Hematopoietic multipotent progenitor cell treated with erythropoietin and hydrocortisone succinate and interleukin-3 and kit ligand, for 8 days (in vitro differentiated cells): ENCODE data around the gene NHSL2.

Experiments used
- DNase-seq: peaks from one replicate; pipeline ENCODE4 v3.0.0-alpha.2; 2015

NHSL2 gene

DNA sequence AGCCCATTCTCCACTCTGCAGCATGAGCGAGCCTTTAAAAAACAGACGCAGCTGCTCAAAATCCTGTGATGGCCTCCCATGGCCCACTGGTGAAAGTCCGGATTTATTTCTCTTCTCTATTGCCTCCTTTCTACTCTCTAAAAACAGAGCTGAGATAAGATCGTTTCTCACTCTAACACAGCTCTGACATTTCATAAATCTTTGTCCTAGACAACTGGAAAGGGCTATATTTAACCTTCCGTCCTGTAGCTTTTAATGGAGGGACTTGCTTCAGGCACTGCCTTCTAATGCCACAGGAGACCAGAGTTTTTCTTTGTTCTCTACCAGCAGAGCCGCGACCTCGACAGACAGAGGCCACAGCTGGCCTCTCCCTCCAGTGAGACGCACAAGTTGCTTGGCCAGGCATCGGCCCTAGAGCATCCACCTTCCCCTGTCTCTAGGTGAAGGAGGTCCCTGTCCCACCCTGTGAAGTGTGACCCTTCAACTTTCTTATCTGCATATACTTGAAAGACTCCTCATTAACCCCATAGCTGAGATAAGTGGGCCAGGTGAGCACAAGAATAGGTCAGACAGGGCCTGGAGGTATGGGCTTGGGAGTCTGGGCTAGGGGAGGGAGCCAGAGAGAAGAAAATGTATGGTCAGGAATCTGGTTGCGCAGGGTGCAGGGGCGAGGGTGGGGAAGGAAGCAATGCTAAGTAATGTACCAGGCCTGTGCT is 171.1 kb downstream of the NHSL2 start:
- DNase-seq, result no peak

DNA sequence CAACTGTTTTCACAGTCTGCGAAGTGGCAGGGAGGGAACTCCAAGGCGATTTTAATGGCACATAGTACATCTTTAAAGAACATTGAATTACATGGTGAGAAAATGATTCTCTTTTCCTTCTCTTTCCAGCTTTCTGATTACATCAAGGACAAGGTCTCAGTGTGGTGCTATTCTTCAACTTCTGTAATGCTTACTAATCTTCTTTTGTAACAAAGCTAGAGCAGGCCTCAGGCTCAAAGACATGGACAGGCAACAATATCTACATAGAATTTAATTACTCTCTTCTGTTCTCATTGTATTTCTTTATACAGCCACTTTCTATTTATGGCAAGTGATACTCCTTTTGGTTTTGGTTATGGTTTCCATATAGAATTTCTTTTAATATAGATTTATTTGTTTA is 172.6 kb downstream of the NHSL2 start:
- no peak for DNase-seq

DNA sequence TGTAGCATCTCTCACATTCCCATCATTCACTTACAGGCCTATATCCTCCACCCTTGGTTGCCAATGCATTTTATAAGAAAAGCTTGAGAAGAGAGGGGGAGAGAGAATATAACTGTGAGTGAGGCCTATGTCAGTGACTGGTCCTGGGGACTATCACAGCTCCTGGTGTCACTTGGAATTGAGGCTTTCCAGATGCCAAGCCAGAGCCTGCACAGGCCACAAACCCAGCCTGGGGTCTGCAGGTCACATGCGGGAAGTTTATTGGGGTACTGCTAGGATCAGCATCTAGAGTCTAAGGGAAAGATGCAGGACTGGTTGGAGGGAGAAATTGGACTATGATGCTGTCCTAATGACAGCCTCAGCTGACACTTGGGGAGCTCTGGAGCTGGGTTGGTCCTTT is 173.5 kb downstream of the NHSL2 start:
- no peak for DNase-seq

DNA sequence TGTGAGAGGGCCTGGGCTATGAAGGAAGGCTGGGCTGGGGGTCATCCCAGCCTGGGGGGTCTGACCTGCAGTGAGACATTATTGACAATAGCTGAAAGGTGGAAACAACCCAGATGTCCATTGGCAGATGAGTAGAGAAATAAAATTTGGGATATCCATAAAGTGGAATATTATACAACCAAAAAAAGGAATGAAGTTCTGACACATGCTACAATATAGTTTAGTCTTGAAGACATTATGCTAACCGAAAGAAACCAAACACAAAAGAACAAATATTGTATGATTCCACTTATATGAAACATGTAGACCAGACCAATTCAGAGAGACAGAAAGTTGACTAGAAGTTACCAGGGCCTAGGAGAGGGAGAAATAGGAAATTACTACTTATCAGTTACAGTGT is 176.3 kb downstream of the NHSL2 start:
- no peak for DNase-seq

DNA sequence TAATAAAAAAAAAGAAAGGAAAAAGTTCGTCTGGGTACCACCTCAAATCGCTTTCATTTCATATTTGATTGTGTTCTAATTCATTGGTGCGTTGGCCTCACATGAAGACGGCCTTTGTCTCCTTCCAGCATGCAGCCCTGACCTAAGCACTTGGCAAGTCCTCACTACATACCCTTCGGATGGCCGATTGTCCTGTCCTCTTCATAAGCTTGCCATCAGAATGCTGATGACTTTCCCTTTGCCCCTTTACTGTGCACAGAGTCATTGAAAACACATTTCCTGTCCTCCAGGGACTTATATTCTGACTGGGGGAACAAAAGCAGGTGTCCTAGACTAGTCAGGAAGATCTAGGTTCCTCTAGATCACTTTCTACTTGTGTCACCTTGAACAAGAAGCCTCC is 178.1 kb downstream of the NHSL2 start:
- no peak for DNase-seq

DNA sequence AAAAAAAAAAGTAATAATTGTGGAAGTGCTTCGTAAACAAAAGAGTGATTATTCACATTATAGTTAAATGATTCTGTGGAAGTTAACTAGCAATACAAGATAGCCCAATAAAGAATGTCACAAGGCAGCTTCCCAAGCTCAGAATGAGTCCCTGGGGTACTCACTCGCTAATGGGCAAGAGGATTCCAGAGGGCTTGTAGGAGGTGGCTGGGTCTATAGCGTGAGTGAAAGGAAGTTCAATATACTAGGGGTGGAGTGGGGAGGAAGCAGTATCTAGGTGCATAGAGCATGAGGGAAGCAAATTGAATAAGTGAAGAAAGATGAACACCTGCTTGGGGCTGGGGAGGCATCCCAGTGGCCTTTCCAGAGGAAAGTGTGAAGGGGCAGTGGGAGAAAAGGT is 178.6 kb downstream of the NHSL2 start:
- no peak for DNase-seq

DNA sequence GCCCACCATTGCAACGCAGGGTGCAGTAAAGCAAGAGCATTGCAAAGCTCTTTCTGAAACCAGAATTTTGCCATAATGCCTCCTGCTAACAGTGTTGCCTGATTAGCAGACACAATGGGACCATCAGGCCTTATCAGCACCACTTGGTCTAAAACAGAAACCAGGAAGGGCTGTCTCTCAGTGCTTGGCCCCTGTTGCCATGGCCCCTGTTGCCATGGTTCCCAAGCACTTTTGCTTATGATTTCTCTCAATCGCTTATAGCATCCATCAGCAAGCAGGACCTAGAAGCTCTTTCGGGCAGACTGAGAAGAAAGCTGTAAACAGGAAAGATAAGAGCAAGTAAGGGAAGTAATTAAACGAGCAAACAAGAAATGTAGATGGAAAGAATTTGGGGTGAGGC is 184.2 kb downstream of the NHSL2 start:
- DNase-seq, result peak; percentile 78

DNA sequence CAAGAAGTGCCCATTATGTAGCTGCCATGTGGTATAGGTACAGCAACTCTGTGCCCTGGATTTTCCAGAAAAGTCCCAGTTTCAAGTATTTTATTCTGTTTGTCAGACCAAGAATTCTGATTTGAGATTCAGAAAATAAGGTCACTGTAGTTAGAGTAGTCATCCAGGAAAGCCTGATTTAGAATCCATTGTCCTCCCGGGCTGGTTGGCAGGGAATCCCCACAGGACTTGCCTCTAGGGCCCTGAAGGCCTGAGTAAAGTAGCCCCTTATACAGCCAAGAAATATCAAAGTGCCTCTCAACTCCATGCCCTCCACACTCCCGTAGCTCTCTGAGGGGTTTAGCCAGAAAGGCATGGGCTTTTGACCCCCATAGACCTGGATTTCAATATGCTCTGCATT is 184.7 kb downstream of the NHSL2 start:
- no peak for DNase-seq

DNA sequence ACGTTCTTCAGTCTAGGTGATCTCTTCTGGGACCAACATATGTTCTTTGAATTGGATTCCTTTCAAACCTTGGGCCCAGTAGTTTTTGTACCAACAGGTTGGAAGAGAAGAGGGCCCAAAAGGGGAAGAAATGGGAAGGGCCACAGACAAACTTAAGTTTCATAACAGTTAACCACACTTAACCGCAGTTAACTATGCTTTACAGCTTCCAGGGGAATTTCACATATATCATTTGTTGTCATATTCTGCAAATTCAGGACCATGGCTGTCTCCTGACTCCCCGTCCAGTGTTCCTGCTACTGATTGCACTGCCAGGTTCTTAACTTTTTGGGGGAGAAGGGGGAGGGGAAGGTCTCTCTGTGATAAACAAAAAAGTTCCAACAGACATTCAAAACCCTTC is 186.5 kb downstream of the NHSL2 start:
- no peak for DNase-seq

DNA sequence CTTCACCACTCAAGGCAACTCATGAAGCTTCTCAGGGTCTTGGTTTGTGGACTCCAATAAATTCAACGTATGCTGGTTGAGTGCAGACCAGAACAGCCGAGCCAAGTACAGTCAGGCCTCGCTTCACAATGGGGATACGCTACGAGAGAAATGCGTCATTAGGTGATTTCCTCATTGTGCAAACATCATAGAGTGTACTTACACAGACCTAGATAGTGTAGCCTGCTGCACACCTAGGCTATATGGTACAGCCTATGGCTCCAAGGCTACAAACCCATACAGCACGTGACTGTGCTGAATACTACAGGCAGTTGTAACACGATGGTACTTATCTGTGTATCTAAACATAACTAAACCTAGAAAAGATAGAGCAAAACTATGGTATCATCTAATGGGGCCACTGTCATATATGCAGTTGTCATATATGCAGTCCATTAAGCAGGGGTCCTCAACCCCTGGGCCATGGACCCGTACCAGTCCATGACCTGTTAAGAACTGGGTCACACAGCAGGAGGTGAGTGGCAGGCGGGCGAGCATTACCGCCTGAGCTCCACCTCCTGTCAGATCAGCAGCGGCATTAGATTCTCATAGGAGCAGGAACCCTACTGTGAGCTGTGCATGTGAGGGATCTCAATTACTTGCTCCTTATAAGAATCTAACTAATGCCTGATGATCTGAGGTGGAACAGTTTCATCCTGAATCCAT is 189.6 kb downstream of the NHSL2 start:
- no peak for DNase-seq

DNA sequence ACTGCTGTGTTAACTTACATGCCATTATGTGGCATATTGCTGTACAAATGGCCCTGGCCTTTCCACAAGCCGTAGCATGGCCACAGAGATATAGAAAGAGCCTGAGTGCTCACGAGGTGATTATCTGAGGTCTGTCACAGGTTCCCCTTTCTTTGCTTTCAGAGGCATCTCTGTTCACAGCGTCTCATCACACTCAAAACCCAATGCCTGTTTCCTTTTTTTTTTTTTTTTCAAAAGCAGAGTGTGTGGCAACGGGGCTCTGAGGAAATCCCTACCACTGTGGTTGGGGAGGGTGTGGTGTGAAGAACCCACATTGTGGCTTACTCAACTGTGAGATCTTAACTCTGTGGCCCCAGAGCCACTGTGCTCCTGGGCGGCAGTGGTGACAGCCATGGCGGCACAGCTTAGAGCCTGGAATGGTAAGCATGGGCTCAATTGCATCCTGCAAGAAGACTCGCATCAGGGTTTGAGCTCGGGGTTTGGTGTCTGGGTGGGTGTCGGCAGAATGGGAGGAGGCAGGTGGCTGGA is 190.2 kb downstream of the NHSL2 start:
- peak; percentile 68 for DNase-seq

DNA sequence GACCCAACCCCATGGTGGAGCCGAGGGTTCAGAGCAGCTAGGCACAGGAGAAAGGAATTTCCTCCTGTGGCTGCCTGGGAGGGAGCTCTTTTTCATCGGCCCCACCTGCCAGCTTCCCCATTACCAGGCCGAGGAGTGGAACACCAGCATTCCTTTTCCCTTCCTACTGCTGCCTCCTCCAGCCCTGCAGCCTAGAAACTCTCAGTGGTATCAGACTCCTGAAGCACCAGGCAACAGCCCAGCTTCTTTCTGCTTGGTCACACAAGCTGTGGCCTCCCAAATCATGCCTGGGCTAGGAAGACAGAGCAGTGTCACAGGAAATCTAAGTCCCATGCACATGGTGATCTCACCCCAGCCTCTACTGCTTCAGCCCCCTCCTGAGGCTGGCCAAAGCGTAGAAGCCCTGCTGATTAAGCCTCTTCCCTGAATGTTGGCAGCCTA is 191.0 kb downstream of the NHSL2 start:
- no peak for DNase-seq

DNA sequence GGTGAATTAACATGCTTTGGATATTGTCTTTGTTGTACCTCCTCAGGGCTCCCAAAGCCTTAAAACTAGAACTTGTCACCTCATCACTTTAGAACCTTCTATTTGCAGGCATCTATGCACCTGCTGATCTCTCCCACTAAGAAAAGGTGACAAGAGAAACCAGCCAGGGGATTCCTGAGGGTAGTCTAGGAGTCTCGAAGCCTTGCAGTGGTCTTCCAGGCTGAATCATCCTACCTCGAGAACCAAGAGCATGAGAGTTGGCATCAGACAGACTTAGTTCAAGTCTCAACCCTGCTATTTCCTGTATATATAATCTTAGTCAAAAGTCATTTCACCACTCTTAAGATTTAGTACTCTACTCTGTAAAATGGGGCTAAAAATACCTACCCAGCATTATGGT is 191.5 kb downstream of the NHSL2 start:
- DNase-seq, result no peak

DNA sequence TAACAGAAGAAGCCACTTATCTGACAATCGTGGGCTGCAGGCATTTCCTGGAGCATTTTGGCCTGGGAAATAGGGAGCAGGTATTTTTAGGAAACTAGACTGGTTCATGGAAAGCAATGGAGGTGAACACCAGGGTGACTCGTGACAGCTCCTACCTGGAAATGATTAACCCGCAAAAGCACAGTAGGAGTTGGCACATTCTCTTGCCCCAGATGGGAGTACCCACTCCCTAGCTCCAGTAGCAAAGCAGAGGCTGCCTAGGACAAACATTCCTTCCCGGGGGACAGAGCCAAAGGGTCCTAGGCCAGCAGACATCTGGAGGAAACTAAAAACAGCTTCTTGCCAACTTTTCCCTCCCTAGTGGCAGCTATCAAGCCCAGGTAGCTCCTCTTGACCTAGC is 192.1 kb downstream of the NHSL2 start:
- no peak for DNase-seq

DNA sequence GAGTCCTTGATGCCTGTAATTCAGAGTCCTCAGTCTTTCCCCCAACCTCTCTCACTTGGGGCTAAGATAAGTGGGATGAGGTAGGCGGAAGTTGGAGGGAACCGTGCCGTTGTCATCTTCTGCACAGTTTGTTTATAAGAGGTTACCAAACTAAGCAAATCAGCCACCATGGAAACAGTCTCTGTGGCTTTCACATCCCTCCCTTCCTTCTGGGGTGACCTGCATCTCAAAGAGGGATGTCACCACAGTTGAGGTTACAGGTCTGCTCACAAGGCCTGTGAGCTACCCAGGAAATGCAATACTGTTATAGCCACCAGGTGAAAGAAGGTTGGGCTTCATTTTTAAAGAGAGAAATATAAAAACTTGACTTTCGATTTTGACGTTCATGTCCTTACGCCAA is 194.8 kb downstream of the NHSL2 start:
- DNase-seq, result no peak

DNA sequence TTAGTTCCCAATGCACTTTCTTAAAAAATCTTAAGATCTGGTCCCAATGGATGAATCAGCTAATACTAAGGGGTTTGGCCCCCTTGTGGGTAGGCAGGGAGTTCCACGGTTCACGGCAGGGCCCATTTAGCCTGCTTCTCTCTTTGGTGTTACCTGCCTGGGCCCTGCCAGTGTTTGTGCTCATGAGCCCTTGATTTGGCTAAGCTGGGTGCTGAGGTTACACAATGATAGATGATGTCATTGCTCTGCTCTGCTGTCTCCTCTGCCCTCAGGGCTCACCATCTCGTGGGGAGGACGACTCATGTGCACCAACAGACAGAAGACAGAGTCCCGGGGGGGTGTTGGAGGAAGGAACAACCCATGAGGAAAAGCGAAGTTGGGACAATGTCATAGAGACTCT is 196.7 kb downstream of the NHSL2 start:
- DNase-seq, result no peak

DNA sequence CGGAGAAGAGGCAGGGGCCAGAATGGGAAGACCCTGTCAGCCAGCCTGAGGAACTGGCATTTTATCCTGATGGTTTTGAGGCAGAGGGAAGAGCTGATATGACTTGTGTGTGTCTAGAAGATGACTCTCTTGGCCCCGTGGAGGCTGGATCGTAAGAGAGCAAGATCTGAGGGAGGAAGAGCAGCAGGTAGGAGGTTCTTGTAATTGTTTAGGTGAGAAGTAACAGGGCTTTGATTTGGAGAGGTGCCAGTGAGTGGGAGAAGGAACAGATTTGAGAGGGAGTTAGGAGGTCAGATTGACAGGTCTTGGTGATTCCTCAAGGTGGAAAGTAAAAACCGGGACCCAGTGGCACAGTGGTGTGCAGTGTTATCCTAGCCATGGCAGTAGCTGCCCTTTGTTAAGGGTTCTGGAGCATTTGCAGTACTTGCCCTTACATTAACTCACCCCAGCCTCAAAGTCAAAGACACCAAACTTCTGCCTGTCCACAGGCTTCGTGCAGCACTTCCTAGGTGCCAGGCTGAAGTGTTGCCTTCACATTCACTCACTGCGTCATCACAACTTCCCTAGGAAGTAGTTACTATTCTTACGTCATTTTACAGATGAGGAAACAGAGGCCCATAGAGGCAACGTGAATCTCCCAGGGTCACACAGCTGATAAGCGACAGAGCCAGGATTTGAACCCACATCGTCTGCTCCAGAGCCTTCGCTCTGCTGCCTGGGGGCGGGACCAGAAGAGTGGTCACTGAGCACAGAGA is 197.4 kb downstream of the NHSL2 start:
- DNase-seq, result no peak

DNA sequence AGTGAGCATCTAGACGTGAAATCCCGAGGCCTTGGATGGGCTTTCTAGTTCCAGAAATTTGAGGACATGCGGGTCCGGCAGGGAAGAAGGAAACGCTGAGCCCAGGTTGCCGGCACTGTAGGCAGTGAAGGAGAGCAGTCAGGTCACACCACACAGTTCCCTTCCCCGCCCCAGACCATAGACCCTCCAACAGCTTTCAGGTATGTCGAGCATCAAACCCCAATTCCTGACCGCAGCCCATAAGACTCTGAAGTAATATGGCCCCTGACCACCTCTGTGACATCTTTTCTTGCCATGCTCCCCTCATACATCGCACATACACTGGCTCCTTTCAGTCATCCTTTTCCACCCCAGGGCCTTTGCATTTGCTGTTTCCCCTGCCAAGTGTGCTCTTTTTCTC is 198.0 kb downstream of the NHSL2 start:
- DNase-seq, result no peak

DNA sequence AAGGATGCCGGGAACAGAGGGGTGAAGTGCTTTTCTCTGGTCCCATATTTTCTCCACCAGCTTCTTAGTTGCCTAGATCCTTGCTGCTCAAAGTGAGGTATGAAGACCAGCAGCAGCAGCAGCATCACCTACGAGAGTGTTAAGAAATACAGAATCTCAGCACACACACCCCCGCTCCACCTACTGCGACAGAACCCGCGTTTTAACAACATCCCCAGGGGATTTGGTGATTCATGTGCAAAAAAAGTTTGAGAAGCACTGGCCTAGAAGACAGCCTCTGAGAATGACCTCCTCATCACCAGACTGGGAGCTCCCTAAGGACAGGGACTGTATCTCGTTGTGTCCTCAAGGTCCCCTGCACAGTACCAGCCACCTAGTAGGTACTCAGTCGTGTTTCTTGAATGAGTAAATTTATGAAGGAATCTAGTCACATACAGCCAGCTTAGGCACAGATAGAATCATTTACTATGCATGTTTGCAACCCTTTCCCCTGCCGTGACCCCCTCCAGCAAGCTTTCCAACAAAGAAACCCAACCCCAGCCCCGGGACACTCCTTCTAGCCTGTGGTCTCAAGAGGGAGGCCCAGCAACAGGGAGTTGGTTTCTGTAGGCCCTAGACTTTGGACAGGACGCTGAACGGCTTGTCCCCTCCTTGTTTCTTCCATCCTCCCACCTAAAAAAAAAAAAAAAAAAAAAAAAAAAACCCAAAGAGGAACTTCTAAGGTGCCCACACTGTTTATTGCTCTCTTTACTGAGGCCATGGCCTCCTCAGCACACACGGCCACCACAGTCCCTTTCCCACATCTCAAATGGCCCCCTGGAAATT is 199.6 kb downstream of the NHSL2 start:
- DNase-seq, result no peak

DNA sequence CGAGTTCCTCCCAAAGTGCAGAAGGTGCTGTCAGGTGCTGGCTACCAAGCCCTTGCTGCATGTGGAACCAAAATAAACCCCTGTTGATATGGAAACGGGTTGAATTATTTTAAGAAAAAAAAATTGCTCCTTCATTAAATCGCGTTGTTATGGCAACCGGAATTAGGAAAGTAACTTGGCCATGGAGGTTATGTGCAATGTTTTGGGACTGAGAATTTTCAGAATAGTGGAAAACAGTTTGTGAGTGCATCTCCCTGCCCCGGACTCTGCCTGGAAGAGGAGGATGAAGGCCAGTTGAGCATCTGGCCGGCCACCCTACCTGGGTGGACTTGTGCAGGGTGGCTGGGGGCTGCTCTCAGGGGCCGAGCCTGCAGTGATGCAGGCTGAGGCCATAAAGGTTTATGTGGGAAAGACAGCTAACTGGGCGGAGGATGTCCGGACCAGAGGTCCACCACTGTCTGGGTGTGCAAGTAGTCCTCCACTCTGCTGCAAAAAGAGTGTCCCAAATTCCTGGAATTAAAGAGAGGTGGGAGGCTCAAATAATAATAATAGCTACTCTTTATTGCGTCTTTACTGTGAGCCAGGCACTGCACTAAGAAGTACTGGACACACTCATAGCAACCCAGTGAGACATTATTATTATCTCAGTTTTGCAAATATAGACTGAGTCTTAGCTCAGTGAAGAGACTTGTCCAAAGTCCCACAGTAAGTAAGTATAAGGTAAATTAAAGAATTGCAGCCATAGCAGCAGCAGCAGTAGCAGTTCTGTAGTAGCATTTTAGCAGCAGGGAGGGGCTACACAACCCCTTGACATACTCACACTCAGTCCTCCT is 200.4 kb downstream of the NHSL2 start:
- DNase-seq, result no peak

DNA sequence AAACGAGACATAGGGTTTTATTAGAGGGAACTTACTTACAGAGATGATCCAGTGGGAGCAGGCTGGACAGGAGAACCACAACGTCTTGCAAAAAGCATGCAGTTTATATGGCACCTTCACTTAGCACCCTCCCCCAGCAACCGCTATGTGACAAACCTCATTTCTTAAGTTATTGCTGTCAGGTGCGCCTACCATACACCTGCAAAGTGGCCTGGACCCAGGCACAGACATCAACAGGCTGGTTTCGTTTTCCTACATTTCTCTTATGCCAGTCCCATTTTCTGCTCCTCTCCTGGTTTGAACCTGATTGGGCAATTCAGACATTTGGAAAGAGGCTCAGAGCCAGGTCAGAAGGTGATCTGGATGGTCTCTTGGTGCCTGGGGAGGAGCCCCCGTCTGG is 202.8 kb downstream of the NHSL2 start:
- no peak for DNase-seq

DNA sequence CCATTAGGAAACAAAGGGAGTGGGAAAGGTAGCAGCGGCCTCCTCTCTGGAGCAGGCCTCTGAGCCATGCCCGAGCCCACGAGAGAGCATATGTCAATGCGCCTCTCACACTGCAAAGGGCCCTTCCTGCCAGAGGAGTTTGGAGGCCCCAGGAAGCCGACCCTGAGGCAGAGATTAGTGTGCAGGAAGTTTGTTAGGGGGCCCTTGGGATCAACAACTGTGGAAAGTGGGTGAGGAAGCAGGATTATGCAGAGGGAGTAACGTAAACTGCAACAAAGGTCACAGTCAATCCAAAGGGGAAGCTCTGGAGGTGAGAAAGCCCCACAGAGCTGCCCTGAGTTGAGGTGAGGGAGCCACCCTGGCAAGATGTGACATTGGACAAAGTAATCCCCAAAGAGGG is 203.7 kb downstream of the NHSL2 start:
- DNase-seq, result no peak
